Measurements from ENCODE around the gene SPTB.

The SPTB gene

GRCh38 chr14:64700290-64700689 is 179.4 kb downstream of the SPTB start:
- no peak for DNase-seq (ENCODE audit: low read depth)
- no peak overlapping the region for H3K4me3 ChIP-seq (ENCODE audit: low read depth, low read length)

GRCh38 chr14:64698903-64699302 is 180.8 kb downstream of the SPTB start:
- no peak overlapping the region for H3K4me3 ChIP-seq (ENCODE audit: low read depth, low read length)
- no peak for TF ChIP-seq CTCF (conservative IDR thresholded peaks at IDR 0.05; ENCODE audit: low read depth, low read length)
- no peak for DNase-seq (ENCODE audit: low read depth)

More at GRCh38 chr14:64700290-64700689, 179.4 kb downstream of the SPTB start:
- no peak for TF ChIP-seq CTCF (conservative IDR thresholded peaks at IDR 0.05; ENCODE audit: low read depth, low read length)

- TF ChIP-seq CTCF (conservative IDR thresholded peaks at IDR 0.05; ENCODE audit: low read depth, low read length), result no peak
- no peak for DNase-seq (ENCODE audit: low read depth)
- no peak overlapping the region for H3K4me3 ChIP-seq (ENCODE audit: low read depth, low read length)
Observed at GRCh38 chr14:64696355-64696857, 183.3 kb downstream of the SPTB start.

All from choroid plexus epithelial cell (primary cell).